Keratinocyte (primary cell): ENCODE data around the gene MIGA1. TPM values are rescaled to one million over a fixed set of nuclear protein-coding genes. Genes with fewer than 3 reads are reported as not detected.

Source experiments
- DNase-seq: peaks from one replicate; pipeline ENCODE4 v3.0.0-alpha.2; 2011; ENCODE audit warnings: low read depth, missing footprints, low spot score
- FAIRE-seq: peaks from 2 replicates; lab custom pipeline; 2011; peaks lifted over from hg19 to GRCh38; lab: Jason Lieb, UNC
- H2AFZ ChIP-seq: 2 replicates; pipeline ENCODE4 v1.6.0; 2012; ENCODE audit warnings: low read length, control low read depth, inconsistent platforms; ENCODE audit not compliant: control insufficient read depth
- H3K27ac ChIP-seq: 2 replicates; pipeline ENCODE4 v1.5.1; 2011; ENCODE audit warnings: low read length; ENCODE audit not compliant: control insufficient read depth, insufficient read depth
- H3K27me3 ChIP-seq: 3 replicates; pipeline ENCODE4 v1.6.0; 2011; ENCODE audit warnings: low read length; ENCODE audit not compliant: control insufficient read depth, insufficient read depth; ENCODE audit errors: extremely low read depth
- H3K36me3 ChIP-seq, 2 experiments: 2 replicates in 1 of 2; 3 replicates in 1 of 2; pipeline ENCODE4 v1.5.1; 2011; ENCODE audit warnings: low read length in 2 of 2, mild to moderate bottlenecking in 1 of 2; ENCODE audit not compliant: control insufficient read depth in 2 of 2, insufficient read depth in 2 of 2; ENCODE audit errors: extremely low read depth in 1 of 2
- H3K4me1 ChIP-seq: 3 replicates; pipeline ENCODE4 v1.5.1; 2011; ENCODE audit warnings: low read length; ENCODE audit not compliant: control insufficient read depth, insufficient read depth; ENCODE audit errors: extremely low read depth
- H3K4me2 ChIP-seq: 3 replicates; pipeline ENCODE4 v1.6.0; 2011; ENCODE audit warnings: low read depth, low read length; ENCODE audit not compliant: control insufficient read depth, insufficient read depth; ENCODE audit errors: extremely low read depth
- H3K4me3 ChIP-seq, 3 experiments: fragments of 200-600 bp in 1 of 3; sonication (generic) in 1 of 3; 2 replicates in 2 of 3; 3 replicates in 1 of 3; pipeline ENCODE4 v1.5.1; 2011 to 2016; ENCODE audit warnings: low read length in 3 of 3, mild to moderate bottlenecking in 3 of 3, control low read depth in 2 of 3, inconsistent platforms in 1 of 3, low read depth in 1 of 3, mixed read lengths in 1 of 3, mixed run types in 1 of 3, moderate library complexity in 1 of 3; ENCODE audit not compliant: control insufficient read depth in 2 of 3, insufficient read depth in 2 of 3; ENCODE audit errors: extremely low read depth in 1 of 3
- H3K79me2 ChIP-seq: 2 replicates; pipeline ENCODE4 v1.6.0; 2012; ENCODE audit warnings: low read length; ENCODE audit not compliant: control insufficient read depth, insufficient read depth
- H3K9ac ChIP-seq: 3 replicates; pipeline ENCODE4 v1.6.0; 2011; ENCODE audit warnings: low read length; ENCODE audit not compliant: control insufficient read depth, insufficient read depth; ENCODE audit errors: extremely low read depth
- H3K9me1 ChIP-seq: 3 replicates; pipeline ENCODE4 v1.6.0; 2011; ENCODE audit warnings: low read length; ENCODE audit not compliant: control insufficient read depth, insufficient read depth; ENCODE audit errors: extremely low read depth
- H3K9me3 ChIP-seq: 2 replicates; pipeline ENCODE4 v1.5.1; 2012; ENCODE audit warnings: low read depth, low read length; ENCODE audit not compliant: control insufficient read depth
- H4K20me1 ChIP-seq: 3 replicates; pipeline ENCODE4 v1.6.0; 2011; ENCODE audit warnings: low read length; ENCODE audit not compliant: control insufficient read depth, insufficient read depth; ENCODE audit errors: extremely low read depth
- EZH2 ChIP-seq: IDR thresholded peaks from one replicate; pipeline ENCODE4 v1.6.1; 2012; ENCODE audit warnings: inconsistent platforms, mild to moderate bottlenecking, low read length, moderate library complexity
- dilution Hi-C: fragments of 300-500 bp; cut with MboI; formaldehyde crosslinking; loops from one replicate; pipeline ENCODE4 v1.7.0; 2020; ENCODE audit warnings: low sequenced_read_pairs; ENCODE audit not compliant: extremely low pct_ligation_motif_present
- polyA plus RNA-seq, 5 experiments: library from polyadenylated mRNA; depleted of rRNA in 3 of 5; stranded (reverse) in 3 of 5; stranded (forward) in 1 of 5; unstranded in 1 of 5; fragments of >200 nt; gene quantifications; 1 replicate in 1 of 5; 2 replicates in 3 of 5; 3 replicates in 1 of 5; pipeline versions ENCODE4 v1.2.1 to v1.2.3, GENCODE V29; 2011 to 2012; ENCODE audit warnings: missing spikeins in 2 of 5, low read depth in 1 of 5, low replicate concordance in 1 of 5
- TF ChIP-seq, protein P1 (sequence below), 3 experiments: IDR thresholded peaks in 1 of 3; conservative IDR thresholded peaks in 1 of 3; optimal IDR thresholded peaks in 1 of 3; 2 replicates in 2 of 3; 3 replicates in 1 of 3; pipeline versions ENCODE3 to v1.5.1; 2011; ENCODE audit warnings: low read length in 3 of 3, mild to moderate bottlenecking in 3 of 3, moderate library complexity in 2 of 3, control low read depth in 1 of 3, inconsistent platforms in 1 of 3; ENCODE audit not compliant: insufficient read depth in 2 of 3; ENCODE audit errors: extremely low read depth in 1 of 3

Gene MIGA1
- polyA plus RNA-seq, 1 donor (not counting 4 experiments of a cell fraction or from before 2014, with no cell fraction given) = 8.5 TPM

GRCh38 chr1:77756052-77756754 lies 23.2 kb upstream of the MIGA1 start:
- H2AFZ ChIP-seq = no peak overlapping the region
- no peak overlapping the region for H3K4me3 ChIP-seq
- dilution Hi-C loops = no loop called here
- H3K9me3 ChIP-seq = no peaks in the 10 kb centered on the region
- no peaks in the 10 kb centered on the region for H3K9me1 ChIP-seq
- H3K4me2 ChIP-seq = no peak overlapping the region
- H3K4me1 ChIP-seq = peaks cover 10% of the 10 kb centered on the region
- no peak for FAIRE-seq
- no peaks in the 10 kb centered on the region for H3K36me3 ChIP-seq
- TF ChIP-seq, protein P1, sequence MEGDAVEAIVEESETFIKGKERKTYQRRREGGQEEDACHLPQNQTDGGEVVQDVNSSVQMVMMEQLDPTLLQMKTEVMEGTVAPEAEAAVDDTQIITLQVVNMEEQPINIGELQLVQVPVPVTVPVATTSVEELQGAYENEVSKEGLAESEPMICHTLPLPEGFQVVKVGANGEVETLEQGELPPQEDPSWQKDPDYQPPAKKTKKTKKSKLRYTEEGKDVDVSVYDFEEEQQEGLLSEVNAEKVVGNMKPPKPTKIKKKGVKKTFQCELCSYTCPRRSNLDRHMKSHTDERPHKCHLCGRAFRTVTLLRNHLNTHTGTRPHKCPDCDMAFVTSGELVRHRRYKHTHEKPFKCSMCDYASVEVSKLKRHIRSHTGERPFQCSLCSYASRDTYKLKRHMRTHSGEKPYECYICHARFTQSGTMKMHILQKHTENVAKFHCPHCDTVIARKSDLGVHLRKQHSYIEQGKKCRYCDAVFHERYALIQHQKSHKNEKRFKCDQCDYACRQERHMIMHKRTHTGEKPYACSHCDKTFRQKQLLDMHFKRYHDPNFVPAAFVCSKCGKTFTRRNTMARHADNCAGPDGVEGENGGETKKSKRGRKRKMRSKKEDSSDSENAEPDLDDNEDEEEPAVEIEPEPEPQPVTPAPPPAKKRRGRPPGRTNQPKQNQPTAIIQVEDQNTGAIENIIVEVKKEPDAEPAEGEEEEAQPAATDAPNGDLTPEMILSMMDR (optimal IDR thresholded peaks at IDR 0.05 in 1 of 3, IDR thresholded peaks at IDR 0.05 in 1 of 3, conservative IDR thresholded peaks at IDR 0.05 in 1 of 3; ENCODE audit: extremely low read depth in 1 of 3, insufficient read depth in 2 of 3, low read length in 3 of 3) = no peak
- no peak for TF ChIP-seq EZH2
- no peak overlapping the region for H3K27ac ChIP-seq
- no peak for DNase-seq
- H4K20me1 ChIP-seq = no peaks in the 10 kb centered on the region
- peaks cover 79% of the 10 kb centered on the region for H3K79me2 ChIP-seq
- H3K9ac ChIP-seq = no peak overlapping the region
- H3K27me3 ChIP-seq = no peaks in the 10 kb centered on the region

- Histone ChIP-seq H3K4me2 (peak overlapping the region; percentile 86), H2AFZ (no peak overlapping the region), H3K27me3 (no peaks in the 10 kb centered on the region), H3K9me1 (peaks cover 2% of the 10 kb centered on the region), H3K27ac (no peak overlapping the region), H3K36me3 (no peaks in the 10 kb centered on the region), H3K9me3 (no peaks in the 10 kb centered on the region), H4K20me1 (no peaks in the 10 kb centered on the region), H3K4me3 (peak overlapping the region in 1 of 3 experiments; percentile 46), H3K79me2 (peaks cover 72% of the 10 kb centered on the region), H3K9ac (peak overlapping the region; percentile 22), H3K4me1 (peaks cover 18% of the 10 kb centered on the region)
- TF ChIP-seq EZH2 = no peak
- TF ChIP-seq, protein P1 (optimal IDR thresholded peaks at IDR 0.05 in 1 of 3, IDR thresholded peaks at IDR 0.05 in 1 of 3, conservative IDR thresholded peaks at IDR 0.05 in 1 of 3; ENCODE audit: extremely low read depth in 1 of 3, insufficient read depth in 2 of 3, low read length in 3 of 3) = no peak
- FAIRE-seq = no peak
- DNase-seq = no peak
- dilution Hi-C loops = no loop called here
These were observed 22.3 kb upstream of the MIGA1 start for GRCh38 chr1:77757066-77757584.
